Activated naive CD8-positive, alpha-beta T cell treated with anti-CD3 and anti-CD28 coated beads, Interleukin-2, amount 50 U/mL, for 24 hours (primary cell): ENCODE data around the gene CAMTA1.

Experiments
- ATAC-seq: fragments of 150-1000 bp; cut with Tn5 transposase; one replicate; pipeline ENCODE4 v1.10.0; 2021
- DNase-seq: peaks from one replicate; pipeline ENCODE4 v3.0.0; 2021
- H3K27ac Mint-ChIP-seq: one replicate; pipeline ENCODE4 v1.8.0; 2021; ENCODE audit warnings: mild to moderate bottlenecking, mixed read lengths
- H3K27me3 Mint-ChIP-seq: one replicate; pipeline ENCODE4 v1.8.0; 2021; ENCODE audit warnings: mixed read lengths
- H3K36me3 Mint-ChIP-seq: one replicate; pipeline ENCODE4 v1.8.0; 2021; ENCODE audit warnings: low read depth, mixed read lengths
- H3K4me1 Mint-ChIP-seq: one replicate; pipeline ENCODE4 v1.8.0; 2021; ENCODE audit warnings: mixed read lengths
- H3K4me3 Mint-ChIP-seq: one replicate; pipeline ENCODE4 v1.8.0; 2021; ENCODE audit warnings: mild to moderate bottlenecking, moderate library complexity, mixed read lengths
- H3K9me3 Mint-ChIP-seq: one replicate; pipeline ENCODE4 v1.8.0; 2021; ENCODE audit warnings: mixed read lengths

Gene CAMTA1

DNA sequence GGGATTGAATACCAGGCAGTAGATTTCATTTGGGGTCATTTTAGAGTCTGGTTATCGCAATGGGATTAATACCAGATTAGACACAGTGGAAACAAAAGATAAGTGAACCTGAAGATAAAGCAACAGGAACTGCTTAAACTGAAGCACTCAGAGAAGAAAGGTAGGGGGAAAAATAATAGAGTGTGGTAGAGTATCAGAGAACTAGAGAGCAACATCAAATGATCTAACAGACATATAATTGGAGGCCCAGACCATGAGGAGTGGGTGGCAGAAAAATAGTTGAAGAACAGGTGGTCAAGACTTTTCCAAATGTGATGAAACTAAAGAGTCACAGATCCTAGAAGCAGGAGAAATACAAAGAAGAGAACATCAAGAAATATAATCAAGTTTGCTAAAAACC lies 484.3 kb downstream of the CAMTA1 start:
- DNase-seq (no peak), ATAC-seq (no peak)
- Mint-ChIP-seq H3K4me3 (no peak overlapping the region), H3K27ac (no peak overlapping the region), H3K36me3 (no peaks in the 10 kb centered on the region), H3K27me3 (peaks cover 11% of the 10 kb centered on the region), H3K4me1 (no peaks in the 10 kb centered on the region), H3K9me3 (peaks cover 11% of the 10 kb centered on the region)

DNA sequence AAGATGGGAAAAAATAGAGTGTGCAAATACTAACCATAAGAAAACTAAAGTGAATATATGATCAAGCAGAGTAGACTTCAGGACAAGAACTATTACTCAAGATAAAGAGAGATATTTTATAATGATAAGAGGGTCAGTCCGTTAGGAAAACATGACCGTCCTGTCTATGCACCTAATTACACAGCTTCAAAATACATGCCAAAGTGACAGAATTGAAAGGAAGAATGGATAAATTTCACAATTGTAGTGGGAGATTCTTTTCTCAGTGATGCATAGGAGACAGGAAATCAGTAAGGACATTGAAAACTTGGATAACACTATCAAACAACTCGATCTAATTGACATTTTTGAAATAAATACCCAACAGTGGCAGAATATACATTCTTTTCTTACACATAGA lies 489.0 kb downstream of the CAMTA1 start:
- peaks cover 10% of the 10 kb centered on the region for H3K9me3 Mint-ChIP-seq
- no peaks in the 10 kb centered on the region for H3K36me3 Mint-ChIP-seq
- H3K4me3 Mint-ChIP-seq, result no peak overlapping the region
- H3K27ac Mint-ChIP-seq, result no peak overlapping the region
- no peaks in the 10 kb centered on the region for H3K4me1 Mint-ChIP-seq
- peaks cover 14% of the 10 kb centered on the region for H3K27me3 Mint-ChIP-seq
- DNase-seq, result no peak
- ATAC-seq, result no peak

DNA sequence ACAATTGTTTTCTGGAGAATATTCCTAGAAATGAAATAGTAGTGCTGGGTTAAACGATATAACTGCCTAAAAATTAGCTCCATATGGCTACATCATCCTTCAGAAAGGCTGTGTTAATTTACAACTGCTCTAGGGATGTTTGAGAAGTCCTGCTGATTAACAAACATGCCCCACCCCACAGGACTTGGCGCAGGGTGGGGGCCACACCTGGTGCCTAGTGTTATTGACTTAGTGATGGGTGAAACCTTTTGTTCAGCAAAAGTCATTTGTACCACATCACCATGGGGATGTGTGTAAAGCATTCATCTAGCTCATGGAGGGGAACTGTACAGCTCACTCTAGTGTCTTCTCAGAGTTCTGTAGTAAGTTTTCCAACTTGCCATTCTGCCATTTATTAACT lies 492.8 kb downstream of the CAMTA1 start:
- Mint-ChIP-seq H3K27me3 (peaks cover 8% of the 10 kb centered on the region), H3K4me1 (no peaks in the 10 kb centered on the region), H3K4me3 (no peak overlapping the region), H3K27ac (no peak overlapping the region), H3K36me3 (no peaks in the 10 kb centered on the region), H3K9me3 (peaks cover 4% of the 10 kb centered on the region)
- DNase-seq (no peak), ATAC-seq (no peak)

- Mint-ChIP-seq H3K9me3 (peaks cover 4% of the 10 kb centered on the region), H3K27me3 (peaks cover 11% of the 10 kb centered on the region)
Measured at GRCh38 chr1:7278827-7279765, 493.8 kb downstream of the CAMTA1 start.

DNA sequence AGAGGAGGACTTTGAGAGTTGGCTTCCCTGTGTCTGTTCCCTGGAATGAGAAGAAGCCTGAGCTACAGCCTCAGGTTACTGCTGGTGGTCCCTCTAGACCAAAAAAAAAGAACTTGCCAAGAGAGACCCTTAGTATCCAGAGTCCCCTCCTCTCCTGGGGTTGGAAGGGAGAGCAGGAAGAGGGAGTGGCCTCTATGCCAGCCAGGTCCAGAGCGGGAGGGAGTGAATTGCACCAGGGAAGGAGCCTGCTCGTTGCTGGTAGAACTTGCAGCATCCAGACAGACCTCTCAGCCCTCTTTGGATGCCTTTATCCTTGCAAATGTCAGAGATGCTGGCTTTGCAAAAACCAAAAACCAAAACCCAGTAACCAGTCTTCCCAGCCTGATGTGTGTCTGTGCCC lies 494.5 kb downstream of the CAMTA1 start:
- Mint-ChIP-seq H3K9me3 (peaks cover 4% of the 10 kb centered on the region), H3K36me3 (no peaks in the 10 kb centered on the region), H3K27ac (no peak overlapping the region), H3K27me3 (peaks cover 11% of the 10 kb centered on the region), H3K4me3 (no peak overlapping the region), H3K4me1 (no peaks in the 10 kb centered on the region)
- DNase-seq, result no peak
- ATAC-seq, result no peak

More at GRCh38 chr1:7278827-7279765, 493.8 kb downstream of the CAMTA1 start:
- no peaks in the 10 kb centered on the region for H3K4me1 Mint-ChIP-seq
- no peak overlapping the region for H3K4me3 Mint-ChIP-seq
- no peak for DNase-seq
- no peaks in the 10 kb centered on the region for H3K36me3 Mint-ChIP-seq
- ATAC-seq, result no peak
- no peak overlapping the region for H3K27ac Mint-ChIP-seq

DNA sequence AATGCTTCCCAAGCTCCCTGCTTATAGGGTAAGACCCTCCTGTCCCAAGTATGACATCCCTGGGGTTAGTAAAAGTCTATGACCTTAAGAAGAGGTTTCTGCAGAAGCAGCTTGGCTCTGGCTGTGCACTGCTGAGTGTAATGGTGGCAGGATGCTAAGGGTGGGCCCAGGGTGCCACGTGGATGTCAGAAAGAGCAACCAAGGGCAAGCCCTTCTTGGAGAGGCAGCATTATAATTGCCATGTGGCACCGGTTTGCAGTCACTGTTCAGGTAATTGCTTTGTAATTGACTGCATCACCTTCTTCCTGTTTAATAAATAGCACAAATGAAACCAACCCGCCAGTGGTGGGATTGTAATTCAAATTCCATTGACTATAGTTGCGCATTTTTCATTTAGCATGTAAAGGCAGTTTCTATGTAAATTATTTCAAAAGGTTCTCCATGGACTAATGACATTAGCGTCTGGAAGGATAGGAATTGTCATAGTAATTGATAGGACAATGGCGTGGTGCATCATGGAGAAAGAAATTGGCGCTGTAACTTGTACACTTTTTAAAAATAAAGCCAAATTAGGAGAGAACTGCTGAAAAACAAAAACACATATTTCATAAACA lies 495.2 kb downstream of the CAMTA1 start:
- H3K27me3 Mint-ChIP-seq, result peaks cover 11% of the 10 kb centered on the region
- DNase-seq (no peak), ATAC-seq (no peak)
- H3K27ac Mint-ChIP-seq, result no peak overlapping the region
- no peak overlapping the region for H3K4me3 Mint-ChIP-seq
- peaks cover 4% of the 10 kb centered on the region for H3K9me3 Mint-ChIP-seq
- no peaks in the 10 kb centered on the region for H3K36me3 Mint-ChIP-seq
- no peaks in the 10 kb centered on the region for H3K4me1 Mint-ChIP-seq

DNA sequence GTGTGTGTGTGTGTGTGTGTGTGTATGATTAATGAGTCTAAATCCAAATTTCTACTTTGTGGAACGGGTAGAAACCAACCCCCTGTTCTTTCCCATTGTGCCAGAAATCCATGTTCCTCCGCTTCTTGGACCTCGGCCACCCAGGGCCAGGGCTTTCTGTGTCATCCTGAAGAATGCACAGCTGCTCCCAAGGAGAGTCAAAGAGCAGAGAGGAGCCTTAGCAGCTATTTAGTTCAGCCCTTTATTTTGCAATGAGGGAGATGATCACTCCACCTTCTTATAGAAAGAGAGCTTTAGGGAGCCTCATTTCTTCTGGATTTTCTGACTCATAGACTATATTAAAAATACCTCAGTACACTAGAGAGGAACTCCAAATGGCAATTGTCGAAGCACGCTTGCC lies 496.6 kb downstream of the CAMTA1 start:
- Mint-ChIP-seq H3K4me1 (no peaks in the 10 kb centered on the region), H3K4me3 (no peak overlapping the region), H3K27ac (no peak overlapping the region), H3K27me3 (peaks cover 14% of the 10 kb centered on the region), H3K9me3 (no peaks in the 10 kb centered on the region), H3K36me3 (no peaks in the 10 kb centered on the region)
- no peak for ATAC-seq
- DNase-seq, result no peak

DNA sequence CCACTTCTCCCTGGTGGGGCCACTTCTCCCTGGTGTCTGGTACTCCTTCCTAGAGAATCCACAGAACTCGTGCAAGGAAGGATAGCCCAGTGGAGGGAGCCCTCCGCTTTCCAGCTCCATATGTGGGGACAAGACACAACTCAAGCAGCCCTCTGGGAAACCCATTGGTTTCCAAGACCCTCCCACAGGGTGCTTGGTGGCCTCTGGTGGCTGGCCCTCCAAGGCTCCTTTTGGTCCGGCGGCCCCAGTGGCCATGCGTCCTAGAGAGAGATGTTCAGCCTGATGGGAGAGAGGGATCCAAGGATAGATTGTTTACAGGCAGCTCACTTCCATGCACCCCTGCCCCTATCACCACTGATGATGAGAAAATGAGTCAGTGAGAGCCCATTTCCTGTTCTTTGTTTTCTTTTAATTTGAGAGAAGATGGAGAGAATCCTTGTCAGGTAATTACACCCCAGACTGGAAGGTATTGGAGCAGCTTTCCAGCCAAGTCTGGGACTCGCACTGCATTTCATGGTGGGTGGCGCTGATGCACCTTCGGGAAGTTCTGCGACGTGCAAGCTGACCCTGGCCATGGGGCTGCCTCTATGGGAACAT lies 499.7 kb downstream of the CAMTA1 start:
- no peak for DNase-seq

GRCh38 chr1:7285856-7286454 lies 500.7 kb downstream of the CAMTA1 start:
- Mint-ChIP-seq H3K36me3 (no peaks in the 10 kb centered on the region), H3K27me3 (peaks cover 11% of the 10 kb centered on the region), H3K4me3 (no peak overlapping the region), H3K9me3 (no peaks in the 10 kb centered on the region), H3K4me1 (no peaks in the 10 kb centered on the region), H3K27ac (no peak overlapping the region)
- no peak for DNase-seq
- ATAC-seq, result no peak

More for the DNA sequence above, 499.7 kb downstream of the CAMTA1 start:
- no peaks in the 10 kb centered on the region for H3K9me3 Mint-ChIP-seq
- H3K36me3 Mint-ChIP-seq, result no peaks in the 10 kb centered on the region
- ATAC-seq, result no peak
- H3K27me3 Mint-ChIP-seq, result peaks cover 11% of the 10 kb centered on the region
- H3K4me3 Mint-ChIP-seq, result no peak overlapping the region
- H3K27ac Mint-ChIP-seq, result no peak overlapping the region
- no peaks in the 10 kb centered on the region for H3K4me1 Mint-ChIP-seq

DNA sequence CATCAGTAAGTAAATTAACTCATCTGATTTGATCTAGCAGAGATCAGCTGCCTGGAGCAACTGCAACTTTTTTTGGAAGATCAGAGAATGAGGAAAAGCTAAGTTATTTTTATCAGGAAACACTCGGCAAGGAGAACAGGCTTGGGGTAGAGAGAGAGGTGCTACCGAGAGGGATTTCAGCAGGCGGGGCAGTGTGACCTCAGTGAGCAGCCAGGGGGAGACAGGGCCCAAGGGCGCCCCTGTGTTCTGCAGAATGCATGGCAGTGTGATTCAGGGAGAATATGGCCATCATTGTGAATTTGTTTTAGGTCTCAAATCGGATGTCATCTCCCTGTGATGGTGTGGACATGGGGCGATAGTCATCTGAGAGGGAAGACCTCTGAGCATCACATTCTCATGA lies 501.8 kb downstream of the CAMTA1 start:
- H3K4me1 Mint-ChIP-seq, result no peaks in the 10 kb centered on the region
- ATAC-seq (no peak), DNase-seq (no peak)
- no peak overlapping the region for H3K4me3 Mint-ChIP-seq
- H3K27me3 Mint-ChIP-seq, result peaks cover 11% of the 10 kb centered on the region
- H3K36me3 Mint-ChIP-seq, result no peaks in the 10 kb centered on the region
- H3K27ac Mint-ChIP-seq, result no peak overlapping the region
- H3K9me3 Mint-ChIP-seq, result no peaks in the 10 kb centered on the region

GRCh38 chr1:7288992-7289391 lies 503.7 kb downstream of the CAMTA1 start:
- peaks cover 9% of the 10 kb centered on the region for H3K27me3 Mint-ChIP-seq

GRCh38 chr1:7289694-7290093 lies 504.4 kb downstream of the CAMTA1 start:
- ATAC-seq, result no peak
- Mint-ChIP-seq H3K9me3 (no peaks in the 10 kb centered on the region), H3K4me3 (no peak overlapping the region), H3K27me3 (peaks cover 9% of the 10 kb centered on the region), H3K36me3 (no peaks in the 10 kb centered on the region), H3K4me1 (no peaks in the 10 kb centered on the region), H3K27ac (no peak overlapping the region)
- DNase-seq, result no peak

More at GRCh38 chr1:7288992-7289391, 503.7 kb downstream of the CAMTA1 start:
- no peaks in the 10 kb centered on the region for H3K4me1 Mint-ChIP-seq
- no peaks in the 10 kb centered on the region for H3K36me3 Mint-ChIP-seq
- H3K9me3 Mint-ChIP-seq, result no peaks in the 10 kb centered on the region
- no peak overlapping the region for H3K27ac Mint-ChIP-seq
- ATAC-seq (no peak), DNase-seq (no peak)
- H3K4me3 Mint-ChIP-seq, result no peak overlapping the region

DNA sequence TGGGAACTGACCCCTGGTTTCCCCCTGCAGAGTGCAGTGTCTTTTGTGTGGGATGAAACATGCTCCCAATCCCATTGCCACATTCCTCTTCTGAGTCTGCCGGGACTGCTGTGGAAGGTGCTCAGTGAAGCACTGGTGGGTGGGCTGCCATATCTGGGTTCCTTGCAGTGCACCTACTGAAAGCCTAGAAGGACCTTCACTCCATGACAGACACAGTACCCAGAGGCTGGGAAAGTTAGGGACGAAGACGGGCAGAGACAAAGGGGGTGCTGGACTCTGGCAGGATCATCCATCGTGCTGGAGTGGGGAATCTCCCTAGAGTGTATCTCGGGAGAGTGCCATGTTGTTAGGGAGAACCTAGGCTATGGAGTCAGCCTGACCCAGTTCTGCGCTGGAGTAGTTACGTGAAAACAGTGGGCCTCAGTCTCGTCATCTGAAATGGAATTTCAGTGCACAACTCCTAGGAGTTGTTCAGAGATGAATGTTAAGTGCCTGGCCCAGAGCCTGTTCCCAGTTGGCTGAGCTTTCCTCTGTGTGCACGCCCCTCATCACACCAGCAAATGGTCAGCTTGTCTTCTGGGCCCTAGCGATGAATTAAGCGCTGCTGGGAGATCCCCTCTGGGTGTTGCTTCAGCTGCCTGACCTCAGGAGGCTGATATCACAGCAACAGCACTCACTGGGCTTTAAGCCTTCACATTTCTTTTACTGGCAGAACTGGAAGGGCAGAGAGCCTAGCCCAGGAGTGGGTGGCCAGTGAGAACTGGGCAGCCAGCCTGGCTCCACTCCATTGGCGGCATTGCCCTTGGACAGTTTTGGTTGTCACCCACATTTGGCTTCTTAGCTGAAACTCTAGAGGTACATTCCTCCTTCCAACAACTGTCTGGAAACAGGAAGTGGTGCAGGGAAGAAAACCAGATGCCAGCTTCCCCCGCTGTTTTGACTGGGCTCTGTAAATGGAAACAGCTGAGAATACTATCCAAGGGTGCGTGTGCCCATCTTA lies 506.0 kb downstream of the CAMTA1 start:
- H3K4me3 Mint-ChIP-seq, result no peak overlapping the region
- no peaks in the 10 kb centered on the region for H3K4me1 Mint-ChIP-seq
- H3K9me3 Mint-ChIP-seq, result no peaks in the 10 kb centered on the region
- no peak for DNase-seq
- ATAC-seq, result no peak
- no peaks in the 10 kb centered on the region for H3K36me3 Mint-ChIP-seq
- no peak overlapping the region for H3K27ac Mint-ChIP-seq
- peaks cover 6% of the 10 kb centered on the region for H3K27me3 Mint-ChIP-seq
